ENCODE results near the gene PRAMEF17.
"Not testable (repeated sequence)": the region's sequence is repeated elsewhere in the genome, so short reads cannot be mapped to it uniquely, and the experiment has no call there.

DNA sequence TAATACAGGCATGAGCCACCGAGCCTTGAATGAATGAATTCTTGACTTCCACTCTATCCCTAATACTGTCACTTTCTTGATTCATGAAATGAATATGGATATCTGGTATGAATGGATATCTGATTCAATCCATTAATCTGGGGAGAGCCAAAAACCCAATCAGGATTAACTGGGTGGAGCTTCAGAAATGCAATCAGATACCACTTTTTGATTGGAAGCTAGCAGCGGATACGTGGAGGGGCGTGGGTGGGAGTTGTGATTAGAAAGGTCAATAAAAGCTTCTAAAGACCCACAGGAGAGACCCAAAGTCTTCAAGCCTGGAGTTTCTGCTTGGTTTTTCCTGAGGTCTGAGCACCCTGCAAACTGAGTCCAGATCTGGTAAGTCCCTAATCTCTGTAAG lies 20.7 kb downstream of the PRAMEF17 start, which contains the start of gene PRAMEF20:
- TF ChIP-seq, protein P1, sequence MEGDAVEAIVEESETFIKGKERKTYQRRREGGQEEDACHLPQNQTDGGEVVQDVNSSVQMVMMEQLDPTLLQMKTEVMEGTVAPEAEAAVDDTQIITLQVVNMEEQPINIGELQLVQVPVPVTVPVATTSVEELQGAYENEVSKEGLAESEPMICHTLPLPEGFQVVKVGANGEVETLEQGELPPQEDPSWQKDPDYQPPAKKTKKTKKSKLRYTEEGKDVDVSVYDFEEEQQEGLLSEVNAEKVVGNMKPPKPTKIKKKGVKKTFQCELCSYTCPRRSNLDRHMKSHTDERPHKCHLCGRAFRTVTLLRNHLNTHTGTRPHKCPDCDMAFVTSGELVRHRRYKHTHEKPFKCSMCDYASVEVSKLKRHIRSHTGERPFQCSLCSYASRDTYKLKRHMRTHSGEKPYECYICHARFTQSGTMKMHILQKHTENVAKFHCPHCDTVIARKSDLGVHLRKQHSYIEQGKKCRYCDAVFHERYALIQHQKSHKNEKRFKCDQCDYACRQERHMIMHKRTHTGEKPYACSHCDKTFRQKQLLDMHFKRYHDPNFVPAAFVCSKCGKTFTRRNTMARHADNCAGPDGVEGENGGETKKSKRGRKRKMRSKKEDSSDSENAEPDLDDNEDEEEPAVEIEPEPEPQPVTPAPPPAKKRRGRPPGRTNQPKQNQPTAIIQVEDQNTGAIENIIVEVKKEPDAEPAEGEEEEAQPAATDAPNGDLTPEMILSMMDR (IDR thresholded peaks at IDR 0.05; ENCODE audit: borderline replicate concordance, extremely low read depth, low read length, poor library complexity, severe bottlenecking): not testable (repeated sequence)
- not testable (repeated sequence) for TF ChIP-seq EZH2 (IDR thresholded peaks at IDR 0.05; ENCODE audit: borderline replicate concordance, low read depth, low read length, severe bottlenecking)

All from DND-41 (cell line).